A673 (cell line): Measurements from ENCODE around the gene CNDP1.

ENCODE experiments used
- CTCF ChIP-seq: fragments of 300-800, 200-600 bp; sonication (generic); conservative IDR thresholded peaks from 2 replicates; pipeline ENCODE4 v1.5.1; 2017; ENCODE audit warnings: low read depth, mild to moderate bottlenecking, antibody characterized with exemption, low read length, moderate library complexity, mixed read lengths
- EZH2 ChIP-seq: fragments of 200-600 bp; sonication (generic); IDR thresholded peaks from 2 replicates; pipeline ENCODE4 v1.6.1; 2017; ENCODE audit warnings: borderline replicate concordance, low read depth, mild to moderate bottlenecking, mixed read lengths, antibody characterized with exemption, low read length; ENCODE audit not compliant: poor library complexity, severe bottlenecking

- TF ChIP-seq CTCF (no peak), EZH2 (no peak)
Observed at GRCh38 chr18:74625157-74625556, 90.9 kb downstream of the CNDP1 start.
